HS-5 (cell line): Measurements from ENCODE around the gene IFT27.
"Not testable (repeated sequence)": the region's sequence is repeated elsewhere in the genome, so short reads cannot be mapped to it uniquely, and the experiment has no call there.

ENCODE experiments used
- DNase-seq: peaks from one replicate; pipeline ENCODE4 v3.0.0-alpha.2; 2012; ENCODE audit warnings: low read depth

Gene IFT27

DNA sequence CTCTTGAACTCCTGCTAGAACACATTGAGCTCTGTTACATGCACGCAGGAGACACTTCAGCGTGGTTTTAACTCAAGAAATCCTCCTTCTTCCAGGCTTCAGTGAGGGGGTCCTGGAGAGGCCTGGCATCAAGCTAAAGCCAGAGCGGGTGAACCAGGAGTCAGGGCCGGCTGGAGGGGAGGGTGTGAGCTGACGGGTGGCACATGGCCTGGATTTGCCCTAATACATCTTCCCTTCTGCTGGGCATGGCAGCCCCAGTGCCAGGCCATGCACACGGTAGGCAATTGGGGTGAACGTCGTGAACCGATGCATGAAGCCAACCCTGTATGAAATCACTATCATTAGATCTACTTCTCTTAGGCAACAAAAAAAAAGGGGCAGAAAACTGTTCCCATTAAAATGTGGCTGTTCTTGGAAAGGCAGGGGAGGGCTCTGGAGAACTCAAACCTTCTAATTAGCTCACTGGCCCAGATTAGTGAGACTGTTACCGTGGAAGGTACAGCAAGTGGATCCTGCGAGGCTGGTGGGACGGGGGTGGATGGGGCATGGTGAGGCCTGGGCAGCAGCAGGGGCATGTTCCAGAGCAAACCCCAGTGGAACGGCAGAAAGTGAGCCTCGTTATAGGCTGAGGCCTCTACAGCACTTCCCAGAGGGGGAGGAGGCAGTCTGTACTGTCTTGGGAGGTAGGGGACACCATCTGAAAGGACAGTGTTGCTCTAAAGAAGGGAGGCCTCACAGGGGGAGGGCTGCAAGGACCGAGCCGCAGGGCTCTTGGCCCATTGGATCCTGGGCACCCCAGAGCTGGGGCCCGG lies 10.6 kb downstream of the IFT27 start:
- no peak for DNase-seq

DNA sequence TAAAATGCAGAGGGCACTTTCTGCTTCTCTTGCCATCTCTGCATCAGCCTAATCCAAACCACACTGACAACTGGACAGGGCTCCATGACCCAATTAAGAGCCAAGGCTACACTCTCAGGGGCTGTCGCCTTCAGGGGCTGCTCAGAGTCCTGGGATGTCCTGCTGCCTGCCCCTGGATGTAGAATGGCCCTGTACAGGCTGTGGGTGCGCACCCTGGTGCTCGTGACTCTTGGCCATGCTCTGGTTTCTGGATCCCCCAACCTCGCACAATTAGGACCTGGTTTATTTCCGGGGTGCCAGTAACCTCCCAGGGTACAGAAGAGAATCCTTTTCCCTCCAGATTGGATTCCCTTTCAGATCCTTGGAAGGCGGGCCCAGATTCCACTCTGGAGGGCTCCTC lies 11.3 kb downstream of the IFT27 start:
- DNase-seq: no peak

- DNase-seq: no peak
Observed at GRCh38 chr22:36764060-36764459, 11.9 kb downstream of the IFT27 start.

DNA sequence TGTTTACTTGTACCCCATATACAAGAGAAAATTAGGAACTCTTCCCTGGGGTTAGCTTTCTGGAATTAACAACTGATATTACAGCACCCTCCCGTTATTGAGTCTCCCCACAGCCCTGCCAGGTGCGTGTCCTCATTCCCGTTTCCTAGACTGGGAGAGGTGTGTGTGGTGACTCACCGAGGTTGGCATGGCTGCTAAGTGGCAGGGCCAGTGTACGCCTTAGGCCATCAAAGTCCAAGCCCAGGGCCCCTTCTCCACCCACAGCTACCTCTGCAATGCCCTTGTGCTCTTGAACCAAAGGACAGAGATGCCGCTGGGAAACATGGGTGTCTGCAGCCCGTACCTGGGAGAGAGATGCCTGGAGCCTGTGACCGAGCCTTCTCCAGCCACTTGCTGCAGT lies 12.3 kb downstream of the IFT27 start:
- DNase-seq: no peak

DNA sequence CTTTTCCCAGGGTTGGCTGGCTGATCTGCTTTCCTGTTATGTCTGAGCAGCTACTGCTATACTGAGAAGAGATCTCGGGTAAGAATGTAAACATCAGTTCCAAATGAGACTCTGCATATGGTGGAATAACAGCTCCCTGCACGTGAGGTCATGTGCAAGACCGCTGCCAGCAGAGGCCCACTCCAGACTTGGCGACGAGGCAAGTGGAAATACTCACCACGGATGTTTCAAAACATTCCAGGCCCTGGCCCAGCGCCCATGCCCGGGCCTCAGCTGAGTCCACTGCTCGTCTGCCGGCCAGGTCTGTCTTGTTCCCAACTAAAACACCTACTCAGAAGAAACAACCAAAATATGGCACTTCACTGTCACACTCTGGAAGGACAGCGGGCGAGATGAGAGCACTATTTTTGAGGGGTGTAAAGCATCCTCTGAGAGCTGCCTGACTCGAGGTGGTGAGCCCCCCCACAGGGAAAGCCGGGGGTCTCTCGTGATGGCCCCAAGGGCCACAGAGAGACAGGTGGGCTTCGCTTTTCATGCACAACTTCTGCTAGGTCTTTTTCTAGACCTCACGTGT lies 13.1 kb downstream of the IFT27 start:
- no peak for DNase-seq

GRCh38 chr22:36761553-36762240 lies 14.2 kb downstream of the IFT27 start:
- no peak for DNase-seq

DNA sequence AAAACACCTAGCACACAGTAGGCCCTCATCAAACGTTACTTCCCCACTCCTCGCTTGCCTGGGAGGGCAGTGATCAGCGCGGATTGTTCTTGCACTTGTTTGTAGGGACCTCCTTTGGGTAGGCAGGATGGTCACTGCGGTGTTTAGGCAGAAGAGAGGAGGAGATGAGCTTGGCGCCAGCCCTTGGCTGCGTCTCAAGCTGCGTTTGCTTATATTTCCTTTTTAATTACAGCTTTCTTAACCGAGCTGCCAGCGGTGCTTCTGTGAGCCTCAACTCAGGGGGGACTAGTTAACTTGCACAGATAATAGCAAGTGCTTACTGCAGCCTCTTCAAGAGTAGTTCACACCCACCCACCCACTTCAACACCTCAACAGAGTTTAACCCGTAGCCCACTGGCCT lies 15.1 kb downstream of the IFT27 start:
- DNase-seq: no peak

DNA sequence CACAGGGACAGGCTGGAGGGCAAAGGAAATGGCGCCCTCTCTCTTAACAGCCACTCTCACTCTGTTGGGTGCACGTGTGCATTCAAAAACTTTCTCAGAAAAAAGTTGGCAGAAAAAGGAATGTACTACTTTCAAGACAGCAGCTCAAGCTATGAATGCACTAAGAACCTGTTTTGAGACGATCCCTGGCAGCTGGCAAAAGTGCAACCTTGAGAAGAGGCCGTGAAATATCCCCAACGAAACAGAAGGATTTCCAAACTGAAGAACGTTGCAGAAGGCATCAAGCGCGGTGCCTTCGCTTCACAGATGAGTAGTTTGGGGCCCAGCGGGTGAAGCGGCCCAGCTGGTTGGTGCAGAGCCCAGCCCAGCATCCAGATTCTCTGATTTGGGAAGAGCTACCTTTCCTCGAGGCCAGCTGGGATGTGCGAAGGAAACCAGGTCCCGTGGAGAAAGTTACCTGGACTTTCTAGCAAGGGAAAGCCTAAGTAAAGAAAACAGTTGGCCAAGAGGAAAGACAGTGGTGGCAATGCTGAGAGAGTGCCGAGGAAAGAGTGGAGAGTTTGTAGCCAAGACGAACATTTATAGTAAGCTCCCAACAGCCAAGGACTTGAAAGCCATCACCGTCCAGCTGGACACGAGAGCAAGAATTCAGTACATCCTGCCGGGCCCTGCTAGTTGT lies 16.3 kb downstream of the IFT27 start:
- DNase-seq: no peak

- DNase-seq: no peak
Observed at GRCh38 chr22:36758792-36759271, 17.1 kb downstream of the IFT27 start.

GRCh38 chr22:36757668-36758211 lies 18.2 kb downstream of the IFT27 start:
- no peak for DNase-seq

GRCh38 chr22:36756746-36757655 lies 18.9 kb downstream of the IFT27 start:
- no peak for DNase-seq

- no peak for DNase-seq
Observed at GRCh38 chr22:36756031-36756430, 19.9 kb downstream of the IFT27 start.

GRCh38 chr22:36755316-36755715 lies 20.6 kb downstream of the IFT27 start:
- no peak for DNase-seq

- DNase-seq: not testable (repeated sequence)
Observed at GRCh38 chr22:36754881-36755280, 21.0 kb downstream of the IFT27 start.

- DNase-seq: no peak
Observed at GRCh38 chr22:36753916-36754315, 22.0 kb downstream of the IFT27 start.

DNA sequence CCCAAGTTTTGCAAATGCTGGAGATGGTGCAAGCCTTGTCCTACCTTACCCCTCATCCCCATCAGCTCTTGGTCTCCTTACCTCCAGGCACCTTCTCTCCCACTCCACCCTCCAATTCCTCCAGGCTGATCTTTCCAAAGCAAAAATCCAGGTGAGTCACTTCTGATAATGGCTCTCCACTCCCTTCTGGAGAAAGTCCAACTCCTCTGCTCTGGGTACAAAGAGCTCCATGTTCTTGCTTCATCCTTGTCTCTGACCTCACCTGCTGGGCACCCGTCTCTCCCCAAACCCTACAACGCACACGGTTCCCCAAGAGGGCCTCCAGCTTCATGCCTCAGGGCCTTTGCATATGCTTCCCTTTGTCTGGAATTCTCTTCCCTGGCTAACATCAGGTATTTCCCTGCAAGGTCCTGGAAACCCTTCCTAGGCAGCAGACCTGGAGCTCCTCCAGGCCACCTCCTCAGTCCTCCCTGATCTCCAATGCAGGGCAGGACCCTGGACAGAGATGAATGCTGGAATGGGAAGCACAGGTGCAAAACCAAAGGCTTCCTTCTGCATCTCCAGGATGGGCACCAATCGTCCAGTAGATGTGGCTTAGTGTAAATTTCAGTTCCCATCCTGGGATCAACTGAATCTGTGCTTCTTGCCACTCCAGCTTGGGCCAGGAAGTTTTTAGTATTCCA lies 22.7 kb downstream of the IFT27 start:
- DNase-seq: no peak

- DNase-seq: no peak
Observed at GRCh38 chr22:36746375-36746970, 29.4 kb downstream of the IFT27 start.

DNA sequence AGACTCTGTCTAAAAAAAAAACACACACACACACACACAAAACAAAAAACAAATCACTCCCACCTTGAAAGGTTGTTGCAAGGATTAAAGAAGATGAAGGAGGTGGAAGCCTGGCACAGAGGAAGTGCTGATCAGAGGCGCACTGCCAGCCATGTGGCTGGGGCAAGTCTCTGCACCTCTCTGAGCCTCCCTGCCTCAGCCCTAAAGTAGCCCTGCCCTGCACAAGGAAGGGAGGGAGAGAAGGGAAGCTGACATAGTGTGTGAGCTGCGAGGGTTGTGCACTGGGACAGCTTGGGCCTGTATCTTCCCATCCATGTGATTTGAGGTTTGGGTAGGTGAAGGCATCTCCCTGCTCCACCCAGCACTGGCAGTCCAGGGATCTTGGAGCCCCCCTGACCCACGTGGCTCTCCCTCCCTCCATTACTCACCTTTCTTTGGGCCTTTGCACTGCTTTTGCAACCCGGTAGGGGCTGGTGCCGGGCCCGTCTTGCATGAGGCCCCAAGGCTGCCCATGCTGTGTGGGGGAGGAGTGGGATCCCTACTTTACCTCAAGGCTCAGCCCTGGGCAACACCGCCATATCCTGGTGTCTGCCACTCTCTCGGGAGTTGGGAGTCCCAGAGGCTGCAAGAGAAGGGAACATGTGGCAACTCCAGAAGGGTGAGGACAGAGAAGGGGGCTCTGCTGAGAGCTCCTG lies 30.5 kb downstream of the IFT27 start:
- DNase-seq: no peak

DNA sequence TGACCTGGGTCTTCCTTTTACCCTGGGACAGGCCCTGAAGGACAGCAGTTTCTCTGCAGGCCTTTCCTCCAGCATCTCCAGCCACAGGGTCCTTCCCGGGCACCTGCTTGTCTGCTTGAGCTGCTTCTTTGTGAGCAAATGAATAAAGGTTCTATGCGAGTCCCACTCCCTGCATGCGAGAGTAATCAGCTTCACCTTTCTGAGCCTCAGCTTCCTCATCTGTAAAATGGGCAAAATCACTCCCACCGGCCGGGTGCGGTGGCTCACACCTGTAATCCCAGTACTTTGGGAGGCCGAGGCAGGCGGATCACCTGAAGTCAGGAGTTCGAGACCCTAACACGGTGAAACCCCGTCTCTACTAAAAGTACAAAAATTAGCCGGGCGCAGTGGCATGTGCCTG lies 31.1 kb downstream of the IFT27 start:
- no peak for DNase-seq

DNA sequence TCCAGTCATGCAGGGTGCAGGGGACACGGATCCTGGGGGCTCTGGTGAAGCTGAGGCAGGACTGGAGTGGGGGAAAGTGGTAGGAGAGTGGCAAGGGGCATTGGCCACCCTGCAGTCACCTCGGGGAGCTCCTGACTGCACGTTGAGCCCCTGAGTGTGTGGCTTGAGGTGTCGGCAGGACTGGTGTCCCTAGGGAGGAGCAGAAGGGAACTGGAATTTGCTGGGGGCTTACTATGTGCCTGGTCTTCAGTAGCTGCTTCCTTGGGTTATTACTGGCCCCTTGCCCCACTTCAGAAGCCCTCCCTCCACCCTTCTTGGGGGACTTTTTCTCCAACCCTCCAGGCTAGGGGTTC lies 31.5 kb downstream of the IFT27 start:
- no peak for DNase-seq
